Colonic mucosa (tissue), 4 donors: ENCODE results near the gene UBA7. TPM values are rescaled to one million over a fixed set of nuclear protein-coding genes. Genes with fewer than 3 reads are reported as not detected.
A peak's percentile ranks its signal among the peaks of the same experiment; 100 is the strongest.

Source experiments
- DNase-seq: peaks from one replicate; pipeline ENCODE4 v3.0.0-alpha.2; 2020
- H3K27ac ChIP-seq: fragments of 200-600 bp; one replicate; pipeline ENCODE4 v1.8.0; 2021
- H3K27me3 ChIP-seq: fragments of 200-600 bp; one replicate; pipeline ENCODE4 v1.8.0; 2021
- H3K36me3 ChIP-seq: fragments of 200-600 bp; one replicate; pipeline ENCODE4 v1.8.0; 2021
- H3K4me1 ChIP-seq: fragments of 200-600 bp; one replicate; pipeline ENCODE4 v1.8.0; 2021; ENCODE audit warnings: mild to moderate bottlenecking
- H3K4me3 ChIP-seq: fragments of 200-600 bp; one replicate; pipeline ENCODE4 v1.8.0; 2021
- H3K9ac ChIP-seq, 2 donors: one replicate each; pipeline ENCODE4 v1.7.0; 2013; ENCODE audit warnings: control low read depth in 2 of 2, low read depth in 2 of 2, low read length in 2 of 2
- H3K9me3 ChIP-seq: fragments of 200-600 bp; one replicate; pipeline ENCODE4 v1.8.0; 2021
- intact Hi-C: fragments of 100-400 bp; cut with DNase I; formaldehyde crosslinking; loops from one replicate; pipeline ENCODE4 v1.14.1; 2022
- total RNA-seq, 2 donors: library from RNA; stranded (reverse); fragmentation: NEBNext Ultra II Directional in 1 of 2; extraction: Animal tissue kit (Norgen Biotek cat#: 25700) in 1 of 2; gene quantifications; one replicate each; pipeline ENCODE4 v1.2.1, GENCODE V29; 2021
- TF ChIP-seq, protein P1 (sequence below): fragments of 200-600 bp; IDR thresholded peaks from one replicate; pipeline ENCODE4 v1.8.0; 2022; ENCODE audit warnings: antibody characterized with exemption, mild to moderate bottlenecking
- donor health status: healthy.
- donor health status: DM: no; HTN: no; CAD: no.
- donor health status: DM: no; HTN: no; CAD: no.

Gene UBA7
- total RNA-seq, 2 donors from 2014 or later: 67.4 to 88.3 TPM

DNA sequence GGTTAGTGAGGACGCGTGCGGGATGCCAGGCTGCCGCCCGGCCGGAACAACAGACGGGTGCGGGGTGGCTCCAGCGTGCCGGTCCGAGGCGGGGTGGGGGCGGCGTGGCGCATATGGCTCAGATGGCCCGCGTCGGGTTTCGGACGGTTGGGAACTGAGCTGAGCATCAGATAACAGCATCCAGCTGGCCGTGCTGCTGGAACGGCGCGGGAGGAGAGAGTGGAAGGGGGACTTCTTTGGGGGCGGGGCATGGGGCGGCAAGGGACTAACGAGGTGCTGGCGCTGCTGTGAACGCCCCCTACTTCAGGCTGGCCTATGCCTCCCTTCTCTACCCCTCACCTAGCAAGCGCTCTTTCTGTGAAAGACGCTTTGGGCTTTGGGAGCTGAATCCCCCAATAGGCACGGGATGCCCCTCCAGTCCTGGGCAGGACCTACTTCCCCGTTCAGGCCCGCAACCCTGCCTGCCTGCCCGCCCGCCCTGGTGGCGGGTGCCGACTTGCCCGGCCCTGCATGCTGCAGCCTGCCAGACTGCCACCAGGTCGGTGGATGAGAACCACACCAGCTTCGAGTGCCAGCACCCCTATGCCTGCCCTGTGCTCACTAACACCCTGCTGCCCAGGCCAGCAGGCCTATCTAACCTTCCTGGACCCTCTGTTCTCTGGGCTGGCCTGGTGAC, 10.2 kb downstream of the UBA7 start:
- Histone ChIP-seq H3K27ac (peak overlapping the region; percentile 79), H3K27me3 (peaks cover 7% of the 10 kb centered on the region), H3K4me1 (peaks cover 5% of the 10 kb centered on the region), H3K4me3 (peak overlapping the region; percentile 62), H3K36me3 (no peaks in the 10 kb centered on the region), H3K9me3 (no peaks in the 10 kb centered on the region), H3K9ac (peak overlapping the region; percentile 63)
- DNase-seq: no peak
- intact Hi-C loops: loop anchor here (2.0 kb wide), 2 partner anchors 37 to 103 kb away; no protein-coding TSS in a partner anchor
- TF ChIP-seq, protein P1, sequence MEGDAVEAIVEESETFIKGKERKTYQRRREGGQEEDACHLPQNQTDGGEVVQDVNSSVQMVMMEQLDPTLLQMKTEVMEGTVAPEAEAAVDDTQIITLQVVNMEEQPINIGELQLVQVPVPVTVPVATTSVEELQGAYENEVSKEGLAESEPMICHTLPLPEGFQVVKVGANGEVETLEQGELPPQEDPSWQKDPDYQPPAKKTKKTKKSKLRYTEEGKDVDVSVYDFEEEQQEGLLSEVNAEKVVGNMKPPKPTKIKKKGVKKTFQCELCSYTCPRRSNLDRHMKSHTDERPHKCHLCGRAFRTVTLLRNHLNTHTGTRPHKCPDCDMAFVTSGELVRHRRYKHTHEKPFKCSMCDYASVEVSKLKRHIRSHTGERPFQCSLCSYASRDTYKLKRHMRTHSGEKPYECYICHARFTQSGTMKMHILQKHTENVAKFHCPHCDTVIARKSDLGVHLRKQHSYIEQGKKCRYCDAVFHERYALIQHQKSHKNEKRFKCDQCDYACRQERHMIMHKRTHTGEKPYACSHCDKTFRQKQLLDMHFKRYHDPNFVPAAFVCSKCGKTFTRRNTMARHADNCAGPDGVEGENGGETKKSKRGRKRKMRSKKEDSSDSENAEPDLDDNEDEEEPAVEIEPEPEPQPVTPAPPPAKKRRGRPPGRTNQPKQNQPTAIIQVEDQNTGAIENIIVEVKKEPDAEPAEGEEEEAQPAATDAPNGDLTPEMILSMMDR: no peak

DNA sequence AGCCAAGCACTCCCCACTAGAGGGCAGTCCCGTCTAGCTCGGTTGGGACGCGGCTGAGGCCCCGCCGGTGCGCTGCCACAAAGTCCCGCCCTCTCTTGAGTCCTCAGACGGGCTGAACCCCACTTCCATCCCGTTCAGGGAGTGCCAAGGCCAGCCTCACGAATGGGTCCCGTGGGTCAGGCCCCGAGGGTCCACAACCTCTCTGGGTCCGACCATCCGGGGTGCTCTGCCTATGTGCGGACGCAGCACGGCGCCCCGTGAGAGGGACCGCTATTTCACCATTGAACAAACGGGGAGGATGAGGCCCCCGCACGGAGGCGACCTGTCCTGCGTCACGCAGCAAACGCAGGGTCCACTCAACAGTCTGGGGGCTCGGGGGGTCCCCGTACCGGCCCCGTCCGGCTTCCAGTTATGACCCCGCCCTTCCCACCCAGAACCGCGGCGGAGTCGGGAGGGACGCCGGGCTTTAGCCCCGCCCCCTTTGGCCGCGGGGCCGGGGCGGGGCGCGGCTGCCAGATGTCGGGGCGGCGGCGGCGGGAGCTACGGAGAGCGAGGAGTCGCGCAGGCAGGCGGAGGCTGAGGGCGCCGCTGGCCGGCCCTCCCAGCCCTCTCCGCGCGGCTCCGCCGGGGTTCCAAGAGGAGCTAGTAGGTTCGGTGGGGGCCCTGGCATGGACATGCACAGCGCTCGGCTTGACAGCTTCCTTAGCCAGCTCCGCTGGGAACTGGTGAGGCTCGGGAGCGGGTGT, 10.9 kb downstream of the UBA7 start, which contains the start of gene INKA1:
Gene INKA1 (plus strand): TSS at position 543 of the 746 bp plus-strand sequence. CDS start 132 bp downstream, at position 675.
- H3K9ac ChIP-seq: peak within 1 kb of the TSS; percentile 63
- intact Hi-C loops: loop anchor here (2.0 kb wide), 2 partner anchors 38 to 104 kb away; no protein-coding TSS in a partner anchor
- TF ChIP-seq, protein P1: no peak
- peak; percentile 95 for DNase-seq
- H3K36me3 ChIP-seq: no peaks in the 10 kb centered on the region
- H3K4me3 ChIP-seq: peak within 1 kb of the TSS; percentile 62
- H3K9me3 ChIP-seq: no peaks in the 10 kb centered on the region
- peaks cover 7% of the 10 kb centered on the region for H3K27me3 ChIP-seq
- H3K27ac ChIP-seq: peak within 1 kb of the TSS; percentile 79
- peaks cover 5% of the 10 kb centered on the region for H3K4me1 ChIP-seq

DNA sequence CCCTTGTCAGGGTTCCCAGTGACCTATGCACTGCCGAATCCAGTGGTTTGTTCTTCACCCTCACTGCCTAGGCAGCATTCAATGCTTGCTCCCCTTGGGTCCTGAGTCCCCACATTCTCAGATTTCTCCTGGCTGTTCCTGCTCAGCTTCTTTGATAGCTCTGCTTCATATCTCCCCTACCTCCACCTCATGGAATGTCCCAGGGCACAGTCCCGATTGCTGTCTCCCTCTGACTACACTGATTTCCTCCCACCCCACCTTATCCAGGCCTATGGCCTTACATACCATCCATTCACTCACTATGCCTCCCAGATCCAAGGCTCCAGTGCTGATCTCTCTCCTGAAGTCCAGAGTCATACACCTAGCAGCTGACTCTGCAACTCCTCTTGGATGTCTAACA, 12.6 kb downstream of the UBA7 start:
- peaks cover 7% of the 10 kb centered on the region for H3K27me3 ChIP-seq
- TF ChIP-seq, protein P1: no peak
- DNase-seq: no peak
- no peak overlapping the region for H3K4me3 ChIP-seq
- intact Hi-C loops: no loop called here
- no peak overlapping the region for H3K9ac ChIP-seq
- peaks cover 5% of the 10 kb centered on the region for H3K4me1 ChIP-seq
- no peaks in the 10 kb centered on the region for H3K36me3 ChIP-seq
- no peaks in the 10 kb centered on the region for H3K9me3 ChIP-seq
- no peak overlapping the region for H3K27ac ChIP-seq

DNA sequence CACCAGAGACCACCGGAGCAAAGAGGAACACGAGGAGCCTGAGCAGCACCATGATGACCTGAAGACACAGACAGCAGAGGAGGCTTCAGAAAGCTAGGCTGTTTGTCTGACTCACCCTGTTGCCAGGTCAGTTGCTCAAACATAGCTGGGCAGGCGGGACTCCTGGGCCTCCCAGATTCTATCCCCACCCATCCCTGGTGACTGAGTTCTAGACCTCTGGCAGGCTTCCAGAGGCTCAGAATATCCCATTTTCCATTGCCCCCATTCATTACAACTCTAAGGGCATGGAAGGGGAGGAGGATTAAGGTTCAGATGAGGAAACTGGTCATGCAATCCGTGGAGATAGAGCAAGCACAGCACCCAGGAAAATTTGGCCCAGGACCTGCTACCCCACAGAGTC, 14.0 kb downstream of the UBA7 start, which contains the start of gene CDHR4:
Gene CDHR4 (minus strand): TSS at position 113 of the 400 bp plus-strand sequence. CDS start 61 bp downstream, at position 52.
- Histone ChIP-seq H3K9me3 (no peaks in the 10 kb centered on the region), H3K36me3 (no peaks in the 10 kb centered on the region), H3K9ac (no peak within 1 kb of the TSS), H3K27me3 (peaks cover 7% of the 10 kb centered on the region), H3K4me1 (peaks cover 5% of the 10 kb centered on the region), H3K27ac (no peak within 1 kb of the TSS), H3K4me3 (no peak within 1 kb of the TSS)
- intact Hi-C loops: no loop called here
- DNase-seq: no peak
- TF ChIP-seq, protein P1: no peak

DNA sequence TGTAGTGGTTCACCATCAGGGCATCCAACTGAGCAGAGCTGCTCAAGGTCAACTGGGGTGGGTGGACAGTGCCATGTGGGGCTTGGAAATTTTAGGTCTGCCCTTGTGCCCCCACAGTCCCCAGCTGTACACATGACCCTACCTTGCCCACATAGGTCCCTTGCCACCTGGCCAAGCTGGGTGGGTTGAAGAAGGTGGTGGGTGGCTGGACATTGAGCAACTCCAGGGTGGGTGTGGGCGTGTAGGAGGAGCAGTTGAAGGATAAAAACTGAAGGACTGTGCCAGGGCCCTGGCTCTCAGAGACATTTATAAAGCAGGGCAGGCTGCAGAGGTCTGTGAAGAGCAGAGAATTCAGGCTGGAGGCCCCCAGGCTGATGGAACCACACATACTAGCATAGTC, 14.6 kb downstream of the UBA7 start:
- Histone ChIP-seq H3K4me3 (no peak overlapping the region), H3K27ac (no peak overlapping the region)
- intact Hi-C loops: no loop called here

More for the DNA sequence above, 14.6 kb downstream of the UBA7 start:
- Histone ChIP-seq H3K4me1 (peaks cover 5% of the 10 kb centered on the region), H3K9me3 (no peaks in the 10 kb centered on the region), H3K36me3 (no peaks in the 10 kb centered on the region), H3K27me3 (peaks cover 5% of the 10 kb centered on the region), H3K9ac (no peak overlapping the region)
- no peak for DNase-seq
- TF ChIP-seq, protein P1: no peak
